Tibial artery (tissue), 4 donors: ENCODE measurements around the gene SLC25A21.

Experiments used
- DNase-seq, 2 donors: peaks; one replicate each; pipeline ENCODE4 v3.0.0-alpha.2; 2019
- H3K27ac ChIP-seq, 2 donors: fragments of 200-600 bp; sonication (generic) in 1 of 2; 1 replicate in 1 of 2; 2 replicates in 1 of 2; pipeline ENCODE4 v1.5.1; 2018 to 2019; ENCODE audit warnings: mild to moderate bottlenecking in 1 of 2
- H3K27me3 ChIP-seq, 2 donors: fragments of 200-600 bp; sonication (generic) in 1 of 2; one replicate each; pipeline versions ENCODE4 v1.5.1 to v1.6.0; 2016 to 2019
- H3K36me3 ChIP-seq, 3 donors: fragments of 200-600 bp; sonication (generic) in 2 of 3; one replicate each; pipeline ENCODE4 v1.5.1; 2016 to 2019; ENCODE audit warnings: mild to moderate bottlenecking in 2 of 3
- H3K4me1 ChIP-seq, 4 donors: fragments of 200-600 bp; sonication (generic) in 2 of 4; 1 replicate in 3 of 4; 2 replicates in 1 of 4; pipeline ENCODE4 v1.5.1; 2016 to 2019
- H3K4me3 ChIP-seq, 2 donors: fragments of 200-600 bp; sonication (generic) in 1 of 2; 1 replicate in 1 of 2; 2 replicates in 1 of 2; pipeline ENCODE4 v1.5.1; 2018 to 2019; ENCODE audit warnings: mild to moderate bottlenecking in 2 of 2
- H3K9me3 ChIP-seq, 3 donors: fragments of 200-600 bp; sonication (generic) in 1 of 3; one replicate each; pipeline ENCODE4 v1.5.1; 2016 to 2019
- CTCF ChIP-seq, 2 experiments: fragments of 200-600 bp in 1 of 2; fragments of 450-650 bp in 1 of 2; IDR thresholded peaks; one replicate each; pipeline ENCODE4 v1.5.1; 2017 to 2019; ENCODE audit warnings: antibody characterized with exemption in 2 of 2, mild to moderate bottlenecking in 1 of 2, moderate library complexity in 1 of 2
- intact Hi-C: fragments of 100-400 bp; cut with DNase I; formaldehyde crosslinking; loops from one replicate; pipeline ENCODE4 v1.15.0; 2023; ENCODE audit warnings: low total_unique reads

Gene SLC25A21

DNA sequence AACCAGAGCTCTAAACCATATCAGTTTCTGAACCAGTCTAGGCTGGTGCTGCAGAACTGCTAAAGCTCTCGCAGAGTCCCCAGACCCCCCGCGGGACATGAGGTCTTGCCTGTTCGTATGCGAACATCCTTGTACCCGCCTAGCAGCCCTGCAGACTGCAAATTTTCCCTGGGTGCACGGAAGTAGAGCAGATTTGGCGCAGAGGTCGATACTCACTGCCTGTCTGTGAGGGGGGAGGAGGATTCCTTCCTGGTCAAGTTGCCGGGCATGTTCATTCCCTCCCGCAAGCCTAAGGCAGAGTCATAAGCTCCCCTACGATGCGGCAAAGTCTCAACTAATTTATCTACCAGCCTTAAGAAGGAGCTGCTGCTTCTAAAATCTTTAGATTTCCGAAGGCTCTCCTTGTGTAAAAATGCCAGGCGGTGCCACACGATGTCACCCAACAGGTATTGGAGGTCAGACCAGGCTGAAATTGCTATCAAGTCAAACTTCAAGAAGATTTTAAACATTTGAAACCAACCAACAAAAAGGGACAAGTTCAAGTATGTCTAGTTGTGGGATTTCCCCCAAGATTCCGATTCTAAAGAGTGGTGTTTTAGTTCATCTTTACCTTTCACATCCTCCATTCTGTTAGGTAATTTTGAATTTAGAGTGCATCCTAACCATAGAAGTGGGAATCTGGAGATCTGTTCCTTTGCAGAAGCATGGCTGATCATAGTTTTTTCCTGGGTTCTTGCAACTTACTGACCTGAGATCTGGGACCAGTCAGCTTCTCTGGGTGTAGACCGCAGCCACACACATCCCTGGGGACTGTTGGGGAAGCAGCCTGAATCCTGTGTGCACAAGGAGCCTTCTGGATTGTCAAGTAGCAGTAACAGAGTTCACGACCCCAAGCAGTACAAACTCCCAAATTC lies 512.3 kb downstream of the SLC25A21 start:
- no peak for TF ChIP-seq CTCF (IDR thresholded peaks at IDR 0.05)
- intact Hi-C loops = loop anchor here (10.0 kb wide), 1 partner anchor 285 kb away; no protein-coding TSS in a partner anchor
- H3K27ac ChIP-seq = no peak overlapping the region
- H3K4me1 ChIP-seq = peaks cover 0 to 74% (median 64%) of the 10 kb centered on the region in 4 donors
- H3K9me3 ChIP-seq = no peaks in the 10 kb centered on the region
- no peaks in the 10 kb centered on the region for H3K36me3 ChIP-seq
- no peak overlapping the region for H3K4me3 ChIP-seq
- peaks cover 14 to 97% of the 10 kb centered on the region in 2 donors for H3K27me3 ChIP-seq
- no peak for DNase-seq

DNA sequence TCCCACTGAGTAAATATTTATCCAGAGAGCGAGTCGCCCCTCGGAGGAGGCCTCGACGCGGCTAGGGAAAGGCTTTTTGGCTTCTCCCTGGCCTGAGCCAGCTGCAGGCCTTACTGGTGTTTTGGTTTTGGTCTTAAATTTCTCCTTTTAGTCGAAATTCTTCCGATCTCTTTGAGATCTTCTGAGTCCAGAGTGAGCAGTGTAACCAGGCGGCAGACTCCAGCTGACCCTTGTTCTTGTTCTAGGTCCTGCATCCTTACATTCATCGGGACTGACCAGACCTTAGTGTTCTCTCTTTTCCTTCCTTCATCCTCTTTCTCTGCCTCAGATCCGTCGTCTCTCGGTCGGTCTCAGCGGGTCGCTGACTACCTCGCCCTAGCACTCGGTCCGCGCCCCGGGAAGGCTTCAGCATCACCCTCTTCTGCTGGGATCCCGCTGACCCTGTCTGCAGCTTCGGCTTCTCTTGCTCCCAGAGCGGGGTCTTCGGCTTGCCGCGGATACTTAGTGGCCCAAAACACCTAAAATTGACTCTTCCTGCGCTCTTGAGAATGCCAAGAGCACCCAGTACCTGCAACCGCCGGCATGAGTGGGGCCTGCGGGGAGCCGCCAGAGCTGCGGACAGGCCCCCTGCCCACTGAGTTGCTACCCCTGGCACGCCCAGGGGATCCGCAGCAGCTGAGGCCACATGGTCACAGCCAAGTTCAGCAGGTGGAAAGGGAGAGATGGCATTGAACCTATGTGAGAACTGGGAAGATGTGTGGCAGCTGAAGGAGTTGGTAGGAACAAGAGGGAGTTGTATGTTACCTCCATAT lies 513.2 kb downstream of the SLC25A21 start:
- peaks cover 0 to 79% (median 64%) of the 10 kb centered on the region in 4 donors for H3K4me1 ChIP-seq
- peaks cover 19 to 97% of the 10 kb centered on the region in 2 donors for H3K27me3 ChIP-seq
- H3K9me3 ChIP-seq = no peaks in the 10 kb centered on the region
- no peaks in the 10 kb centered on the region for H3K36me3 ChIP-seq
- H3K4me3 ChIP-seq = no peak overlapping the region
- TF ChIP-seq CTCF (IDR thresholded peaks at IDR 0.05) = no peak
- H3K27ac ChIP-seq = no peak overlapping the region
- DNase-seq = no peak
- intact Hi-C loops = loop anchor here (10.0 kb wide), 1 partner anchor 286 kb away; no protein-coding TSS in a partner anchor

DNA sequence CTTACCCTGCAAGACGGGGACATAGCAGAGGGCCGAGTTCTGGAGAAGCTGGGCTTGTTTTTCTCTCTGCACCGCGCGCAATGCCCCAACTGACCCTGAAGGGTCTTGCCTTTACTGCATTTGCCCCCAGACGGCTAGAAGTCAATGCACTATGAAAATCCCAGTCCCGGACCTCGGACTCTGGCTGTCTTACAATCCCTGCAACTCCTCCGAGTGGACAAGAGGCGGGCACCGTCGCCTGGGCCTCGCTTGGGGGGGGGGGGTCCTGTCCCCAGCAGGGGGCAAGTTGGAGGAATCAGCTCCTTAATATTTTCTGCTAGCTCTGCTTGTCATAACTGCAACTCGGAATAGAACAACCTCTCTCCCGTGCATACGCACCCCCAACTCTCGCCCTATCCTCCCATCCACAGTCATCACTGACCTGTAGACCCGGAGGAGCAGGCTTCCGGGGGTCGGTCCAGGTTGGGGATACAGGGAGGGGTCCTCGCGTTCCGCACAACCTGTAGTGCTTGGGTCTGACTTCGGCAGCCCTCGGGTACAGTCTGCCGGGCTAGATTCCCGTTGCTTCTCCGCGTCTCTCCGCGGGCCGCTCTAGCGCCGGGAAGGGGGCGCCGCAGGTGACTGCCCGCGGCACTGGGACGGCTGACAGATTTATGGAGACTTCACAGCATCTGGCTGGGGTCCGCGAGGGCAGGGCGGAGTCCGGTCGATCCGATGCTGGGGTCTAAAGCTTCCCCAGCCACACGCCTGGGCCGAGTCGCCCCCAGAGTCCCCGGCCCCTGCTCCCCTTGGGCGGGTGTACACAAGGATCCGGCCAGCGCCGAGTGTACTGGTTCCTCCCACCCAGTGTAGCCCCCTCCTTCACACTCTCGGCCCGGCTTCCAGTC lies 514.0 kb downstream of the SLC25A21 start:
- no peak for TF ChIP-seq CTCF (IDR thresholded peaks at IDR 0.05)
- H3K4me3 ChIP-seq = peak overlapping the region; percentile 17 to 37

DNA sequence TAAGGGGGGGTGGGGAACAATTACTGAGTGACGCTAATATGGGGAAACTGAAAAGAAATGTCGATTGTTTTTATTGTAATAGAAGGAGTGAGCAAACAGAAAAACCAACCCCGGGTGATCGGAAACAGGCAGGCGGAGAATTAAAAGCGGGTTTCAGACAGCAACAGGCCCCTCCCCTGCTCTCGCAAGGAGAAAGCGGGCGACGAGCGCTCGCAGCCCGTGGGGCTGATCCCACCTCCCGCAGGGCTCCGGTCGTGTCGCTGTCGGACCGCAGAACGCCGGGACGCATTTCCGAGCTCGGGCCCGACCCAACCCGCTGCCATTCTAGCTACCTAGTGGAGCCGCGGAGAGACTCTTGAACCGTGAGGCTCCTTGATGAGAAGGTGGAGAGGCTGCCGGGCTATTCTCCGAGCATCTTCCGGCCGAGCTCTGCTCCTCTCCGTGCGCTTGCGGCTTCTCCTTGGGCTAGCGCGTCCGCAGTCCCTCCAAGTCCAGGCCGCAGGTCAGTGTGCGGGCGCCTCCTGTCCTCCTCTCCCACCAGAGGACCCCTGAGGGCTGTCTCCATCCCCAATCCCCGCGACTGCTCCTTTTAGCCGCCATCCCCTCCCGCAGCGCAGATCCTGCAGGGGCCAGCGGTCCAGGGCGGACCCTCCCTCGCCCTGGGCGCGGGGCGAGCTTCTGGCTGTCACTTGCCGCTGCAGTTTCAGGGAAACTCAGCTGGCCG lies 514.8 kb downstream of the SLC25A21 start:
- Histone ChIP-seq H3K36me3 (no peaks in the 10 kb centered on the region), H3K4me1 (peaks cover 0 to 63% (median 48%) of the 10 kb centered on the region in 4 donors), H3K27ac (no peak overlapping the region), H3K9me3 (no peaks in the 10 kb centered on the region), H3K4me3 (peak overlapping the region; percentile 17 to 37), H3K27me3 (peaks cover 22 to 100% of the 10 kb centered on the region in 2 donors)
- no peak for DNase-seq
- no peak for TF ChIP-seq CTCF (IDR thresholded peaks at IDR 0.05)
- intact Hi-C loops = loop anchor here (10.0 kb wide), 1 partner anchor 287 kb away; no protein-coding TSS in a partner anchor

More for the DNA sequence above, 514.0 kb downstream of the SLC25A21 start:
- Histone ChIP-seq H3K4me1 (peaks cover 0 to 71% (median 55%) of the 10 kb centered on the region in 4 donors), H3K27ac (no peak overlapping the region), H3K9me3 (no peaks in the 10 kb centered on the region), H3K36me3 (no peaks in the 10 kb centered on the region), H3K27me3 (peaks cover 22 to 100% of the 10 kb centered on the region in 2 donors)
- intact Hi-C loops = loop anchor here (10.0 kb wide), 1 partner anchor 286 kb away; no protein-coding TSS in a partner anchor
- DNase-seq = no peak
